Hepatocyte (in vitro differentiated cells): ENCODE results near the gene ART1.

ENCODE experiments used
- EZH2phosphoT487 ChIP-seq: fragments of 200-600 bp; sonication (generic); IDR thresholded peaks from one replicate; pipeline ENCODE4 v1.6.1; 2018; ENCODE audit warnings: antibody characterized with exemption, mild to moderate bottlenecking, low read depth, moderate library complexity; ENCODE audit not compliant: unreplicated experiment, severe bottlenecking
- TF ChIP-seq, protein P1 (sequence below): fragments of 200-600 bp; sonication (generic); IDR thresholded peaks from 2 replicates; pipeline ENCODE4 v1.5.1; 2016; ENCODE audit warnings: antibody characterized with exemption, mild to moderate bottlenecking; ENCODE audit not compliant: poor library complexity

DNA sequence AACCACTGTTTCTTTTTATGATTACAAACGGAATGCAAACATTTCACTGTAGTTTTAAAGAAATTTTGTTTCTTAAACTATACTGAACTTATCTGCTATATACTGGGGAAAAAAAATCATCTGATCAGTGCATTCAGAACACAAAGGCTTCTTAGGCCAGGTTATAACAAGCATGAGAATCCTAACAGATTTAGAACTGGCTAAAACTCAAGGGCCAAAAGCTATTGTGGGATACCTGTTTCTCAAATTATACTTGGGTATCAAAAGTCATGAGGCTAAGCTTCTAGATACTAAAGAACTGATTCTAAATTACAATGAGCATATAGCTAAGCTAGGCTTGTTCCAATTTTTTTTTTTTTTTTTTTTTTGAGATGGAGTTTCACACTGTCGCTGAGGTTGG lies 56.0 kb downstream of the ART1 start:
- TF ChIP-seq EZH2phosphoT487, result no peak
- TF ChIP-seq, protein P1, sequence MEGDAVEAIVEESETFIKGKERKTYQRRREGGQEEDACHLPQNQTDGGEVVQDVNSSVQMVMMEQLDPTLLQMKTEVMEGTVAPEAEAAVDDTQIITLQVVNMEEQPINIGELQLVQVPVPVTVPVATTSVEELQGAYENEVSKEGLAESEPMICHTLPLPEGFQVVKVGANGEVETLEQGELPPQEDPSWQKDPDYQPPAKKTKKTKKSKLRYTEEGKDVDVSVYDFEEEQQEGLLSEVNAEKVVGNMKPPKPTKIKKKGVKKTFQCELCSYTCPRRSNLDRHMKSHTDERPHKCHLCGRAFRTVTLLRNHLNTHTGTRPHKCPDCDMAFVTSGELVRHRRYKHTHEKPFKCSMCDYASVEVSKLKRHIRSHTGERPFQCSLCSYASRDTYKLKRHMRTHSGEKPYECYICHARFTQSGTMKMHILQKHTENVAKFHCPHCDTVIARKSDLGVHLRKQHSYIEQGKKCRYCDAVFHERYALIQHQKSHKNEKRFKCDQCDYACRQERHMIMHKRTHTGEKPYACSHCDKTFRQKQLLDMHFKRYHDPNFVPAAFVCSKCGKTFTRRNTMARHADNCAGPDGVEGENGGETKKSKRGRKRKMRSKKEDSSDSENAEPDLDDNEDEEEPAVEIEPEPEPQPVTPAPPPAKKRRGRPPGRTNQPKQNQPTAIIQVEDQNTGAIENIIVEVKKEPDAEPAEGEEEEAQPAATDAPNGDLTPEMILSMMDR, result no peak
